Left cardiac atrium (tissue), 4 donors: ENCODE results near the gene CIT. TPM values are rescaled to one million over a fixed set of nuclear protein-coding genes. Genes with fewer than 3 reads are reported as not detected.
"Not testable (repeated sequence)": the region's sequence is repeated elsewhere in the genome, so short reads cannot be mapped to it uniquely, and the experiment has no call there.

Experiments used
- ATAC-seq, 2 donors: fragments of 200-7000 bp; cut with Tn5 transposase; one replicate each; pipeline ENCODE4 v1.9.1; 2020; ENCODE audit warnings: mild to moderate bottlenecking in 2 of 2, moderate library complexity in 2 of 2
- DNase-seq: peaks from one replicate; pipeline ENCODE4 v3.0.0-alpha.2; 2020
- intact Hi-C, 2 donors: fragments of 100-400 bp; cut with DNase I; formaldehyde crosslinking; loops; one replicate each; pipeline versions ENCODE4 v1.14.1 to v1.15.1; 2022 to 2023
- long read RNA-seq: library from polyadenylated mRNA; unstranded; transcript quantifications from one replicate; pipeline ENCODE4 v2.0.0, GENCODE V29; 2021
- total RNA-seq, 2 donors: library from RNA; stranded (reverse); fragmentation: NEBNext Ultra II Directional; extraction: Animal tissue kit (Norgen Biotek cat#: 25700); gene quantifications; one replicate each; pipeline ENCODE4 v1.2.1, GENCODE V29; 2021
- donor health status: DM: no; HTN: yes; CAD: no.
- donor health status: DM: no; HTN: yes; CAD: no; lungs with severe emphysema.
- donor health status: DM: yes; HTN: yes; CAD: no.
- donor health status: Dilated cardiomyopathy.

Gene CIT, protein sequence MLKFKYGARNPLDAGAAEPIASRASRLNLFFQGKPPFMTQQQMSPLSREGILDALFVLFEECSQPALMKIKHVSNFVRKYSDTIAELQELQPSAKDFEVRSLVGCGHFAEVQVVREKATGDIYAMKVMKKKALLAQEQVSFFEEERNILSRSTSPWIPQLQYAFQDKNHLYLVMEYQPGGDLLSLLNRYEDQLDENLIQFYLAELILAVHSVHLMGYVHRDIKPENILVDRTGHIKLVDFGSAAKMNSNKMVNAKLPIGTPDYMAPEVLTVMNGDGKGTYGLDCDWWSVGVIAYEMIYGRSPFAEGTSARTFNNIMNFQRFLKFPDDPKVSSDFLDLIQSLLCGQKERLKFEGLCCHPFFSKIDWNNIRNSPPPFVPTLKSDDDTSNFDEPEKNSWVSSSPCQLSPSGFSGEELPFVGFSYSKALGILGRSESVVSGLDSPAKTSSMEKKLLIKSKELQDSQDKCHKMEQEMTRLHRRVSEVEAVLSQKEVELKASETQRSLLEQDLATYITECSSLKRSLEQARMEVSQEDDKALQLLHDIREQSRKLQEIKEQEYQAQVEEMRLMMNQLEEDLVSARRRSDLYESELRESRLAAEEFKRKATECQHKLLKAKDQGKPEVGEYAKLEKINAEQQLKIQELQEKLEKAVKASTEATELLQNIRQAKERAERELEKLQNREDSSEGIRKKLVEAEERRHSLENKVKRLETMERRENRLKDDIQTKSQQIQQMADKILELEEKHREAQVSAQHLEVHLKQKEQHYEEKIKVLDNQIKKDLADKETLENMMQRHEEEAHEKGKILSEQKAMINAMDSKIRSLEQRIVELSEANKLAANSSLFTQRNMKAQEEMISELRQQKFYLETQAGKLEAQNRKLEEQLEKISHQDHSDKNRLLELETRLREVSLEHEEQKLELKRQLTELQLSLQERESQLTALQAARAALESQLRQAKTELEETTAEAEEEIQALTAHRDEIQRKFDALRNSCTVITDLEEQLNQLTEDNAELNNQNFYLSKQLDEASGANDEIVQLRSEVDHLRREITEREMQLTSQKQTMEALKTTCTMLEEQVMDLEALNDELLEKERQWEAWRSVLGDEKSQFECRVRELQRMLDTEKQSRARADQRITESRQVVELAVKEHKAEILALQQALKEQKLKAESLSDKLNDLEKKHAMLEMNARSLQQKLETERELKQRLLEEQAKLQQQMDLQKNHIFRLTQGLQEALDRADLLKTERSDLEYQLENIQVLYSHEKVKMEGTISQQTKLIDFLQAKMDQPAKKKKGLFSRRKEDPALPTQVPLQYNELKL (N-terminal part only)
- total RNA-seq, result 1 to 10 TPM; 1.7 to 3.1 TPM
- long read RNA-seq, partial matches to known transcripts, result 0 of 1 reads
- long read RNA-seq, other reads (novel, unspliced or antisense), result 1 of 1 reads

DNA sequence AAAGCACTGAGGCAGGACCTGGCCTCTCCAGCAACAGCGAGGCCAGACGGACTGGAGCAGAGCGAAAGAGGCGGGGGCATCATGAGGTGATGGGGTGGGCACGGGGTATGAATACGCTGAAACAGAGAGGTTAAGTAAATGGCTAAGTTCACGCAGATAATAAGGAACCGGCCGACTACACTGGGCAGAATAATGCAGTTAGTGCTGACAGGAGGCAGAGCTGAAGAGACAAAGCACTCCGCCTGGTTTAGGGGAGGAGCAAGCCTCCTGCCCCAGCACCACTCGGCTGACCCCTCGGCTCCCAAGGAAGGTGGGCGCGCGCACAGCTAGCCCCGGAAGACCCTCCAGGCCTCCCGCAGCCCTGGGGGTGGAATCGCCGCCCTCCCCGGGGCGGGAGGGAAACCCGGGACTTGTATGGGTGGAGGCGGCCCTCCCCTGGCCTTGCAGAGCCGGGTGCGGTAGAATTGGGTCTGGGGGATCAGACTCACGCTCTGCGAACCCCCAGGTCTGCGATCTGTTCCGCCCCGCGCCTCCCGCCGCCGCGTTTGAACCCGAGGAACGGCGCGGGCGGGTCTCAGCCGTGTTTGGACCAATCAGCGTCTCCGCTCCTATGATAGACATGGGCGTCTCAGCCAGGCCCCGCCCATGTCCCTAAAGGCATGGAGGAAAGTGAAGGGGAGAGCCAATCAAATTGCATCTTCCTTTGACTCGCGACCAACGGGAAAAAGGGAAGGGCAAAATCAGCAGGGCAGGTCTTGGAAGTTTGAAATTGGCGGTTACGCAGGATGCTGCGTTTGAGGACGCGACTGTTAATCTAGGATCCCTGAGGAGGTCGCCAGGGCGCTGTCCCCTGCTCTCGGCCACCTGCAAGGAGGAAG lies at the start of gene CIT:
TSS of gene CIT (minus strand) at position 560 of the 878 bp plus-strand sequence. CDS start 1,152 bp downstream, outside the sequence.
- intact Hi-C loops, result no loop called here
- peak; percentile 89 for DNase-seq
- peak; percentile 100 for ATAC-seq

DNA sequence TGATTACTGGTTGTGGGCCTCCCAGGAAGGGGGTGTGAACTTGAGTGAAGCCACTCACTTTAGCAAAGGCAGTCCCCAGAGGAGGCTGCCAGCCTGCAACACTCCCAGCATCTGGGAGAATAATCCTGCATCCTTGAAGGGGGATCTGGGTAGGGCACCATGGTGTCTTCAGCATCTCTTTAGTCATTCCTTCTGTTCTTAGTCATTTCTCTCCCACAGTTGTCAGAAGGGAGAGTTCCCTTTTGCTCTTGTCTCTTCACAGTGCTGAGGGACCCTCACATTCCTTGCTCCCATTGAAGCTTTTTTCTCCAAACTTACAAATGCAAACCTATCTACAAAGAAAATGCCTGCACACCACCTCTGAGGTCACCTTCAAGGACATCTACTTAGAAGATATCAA lies 48.1 kb upstream of the CIT start:
- DNase-seq, result no peak
- ATAC-seq, result no peak
- intact Hi-C loops, result no loop called here

DNA sequence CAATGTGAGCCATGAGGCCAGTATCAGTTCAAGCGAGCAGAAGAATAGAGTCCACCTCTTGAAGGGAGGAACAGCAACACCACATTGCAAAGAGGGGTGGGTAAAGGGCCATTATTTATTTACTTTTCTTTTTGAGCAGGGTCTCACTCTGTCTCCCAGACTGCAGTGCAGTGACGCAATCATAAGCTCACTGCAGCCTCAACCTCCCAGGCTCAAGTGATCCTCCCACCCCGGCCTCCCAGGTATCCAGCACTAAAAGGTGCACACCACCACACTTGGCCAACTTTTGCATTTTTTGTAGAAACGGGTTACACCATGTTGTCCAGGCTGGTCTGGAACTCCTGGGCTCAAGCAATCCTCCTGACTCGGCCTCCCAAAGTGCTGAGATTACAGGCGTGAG lies 42.9 kb upstream of the CIT start:
- intact Hi-C loops, result no loop called here
- no peak for ATAC-seq
- no peak for DNase-seq

DNA sequence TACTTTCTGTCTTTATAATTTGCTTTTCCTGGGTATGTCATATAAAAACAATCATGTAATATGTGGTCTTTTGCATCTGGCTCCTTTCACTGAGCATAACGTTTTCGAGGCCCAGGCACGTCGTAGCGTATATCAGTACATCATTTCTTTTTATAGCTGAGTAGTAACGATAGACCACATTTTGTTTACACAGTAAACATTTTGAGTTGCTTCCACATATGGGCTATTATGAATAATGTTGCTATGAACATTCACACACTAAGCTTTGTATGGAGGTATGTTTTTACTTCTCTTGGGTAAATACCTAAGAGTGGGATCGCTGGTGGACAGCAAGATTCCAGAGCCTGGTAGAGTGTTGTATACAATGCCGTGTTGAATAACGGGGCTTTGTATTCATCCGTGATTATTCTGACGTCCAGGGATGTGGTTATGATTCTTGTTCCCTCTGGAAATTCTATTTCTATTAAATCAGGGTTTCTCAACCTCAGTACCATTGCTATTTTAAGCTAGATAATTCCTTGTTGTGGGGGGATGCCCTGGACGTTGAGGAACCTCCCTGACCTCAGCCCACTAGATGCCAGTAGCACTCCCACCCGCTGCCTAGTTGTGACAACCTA lies 38.9 kb upstream of the CIT start:
- intact Hi-C loops, result no loop called here
- DNase-seq, result no peak
- ATAC-seq, result no peak

DNA sequence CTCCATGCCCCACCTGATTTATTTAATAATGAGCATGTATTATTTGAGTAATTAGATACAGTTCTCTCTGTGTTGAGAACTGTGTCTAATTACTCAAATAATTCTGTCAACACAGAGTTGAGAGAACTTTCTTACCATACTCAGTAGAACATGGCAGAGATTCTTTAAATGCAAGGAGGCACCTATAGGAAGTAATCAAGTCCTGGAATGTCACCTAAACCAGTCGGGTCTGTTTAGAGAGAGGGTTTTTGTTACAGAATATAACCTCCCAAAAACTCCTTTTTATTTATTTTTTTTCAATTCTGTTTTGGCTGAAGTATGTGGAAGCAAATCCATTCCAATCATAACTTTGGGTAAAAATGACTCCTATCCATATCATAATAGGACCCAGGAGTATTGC lies 37.5 kb upstream of the CIT start:
- ATAC-seq (no peak), DNase-seq (no peak)
- intact Hi-C loops, result no loop called here

DNA sequence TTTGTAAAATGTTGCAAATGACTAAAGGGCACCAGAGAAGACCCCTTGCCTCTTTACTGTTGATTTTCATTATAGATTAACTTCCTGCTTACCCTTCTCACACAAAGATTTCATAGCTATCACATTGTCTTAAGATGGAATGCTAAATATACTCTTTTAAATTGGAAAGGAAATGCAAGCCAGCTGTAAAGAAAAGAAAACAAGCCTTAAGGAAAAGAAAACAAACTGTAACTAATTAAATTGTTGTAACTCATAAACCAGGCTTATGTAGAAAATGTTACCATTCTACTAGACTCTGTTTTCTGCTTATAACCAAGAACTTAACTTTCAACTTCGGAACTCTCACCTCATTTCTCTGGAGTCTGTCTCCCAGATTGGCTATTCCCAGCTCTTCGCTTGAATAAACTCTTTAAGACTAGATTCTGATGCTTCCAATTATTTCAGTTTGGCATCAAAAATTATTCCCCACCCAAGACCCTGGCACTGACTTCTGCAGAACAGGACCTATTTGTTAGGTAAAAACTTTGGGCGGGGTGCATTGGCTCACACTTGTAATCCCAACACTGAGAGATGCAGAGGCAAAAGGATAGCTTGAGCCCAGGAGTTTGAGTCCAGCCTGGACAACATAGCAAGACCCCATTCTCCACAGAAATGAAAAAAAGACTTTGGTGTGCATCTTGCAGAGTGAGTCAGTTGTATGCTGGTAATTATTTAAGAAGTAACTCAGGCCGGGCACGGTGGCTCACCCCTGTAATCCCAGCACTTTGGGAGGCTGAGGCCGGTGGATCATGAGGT lies 36.6 kb upstream of the CIT start:
- ATAC-seq, result no peak
- intact Hi-C loops, result no loop called here
- no peak for DNase-seq

DNA sequence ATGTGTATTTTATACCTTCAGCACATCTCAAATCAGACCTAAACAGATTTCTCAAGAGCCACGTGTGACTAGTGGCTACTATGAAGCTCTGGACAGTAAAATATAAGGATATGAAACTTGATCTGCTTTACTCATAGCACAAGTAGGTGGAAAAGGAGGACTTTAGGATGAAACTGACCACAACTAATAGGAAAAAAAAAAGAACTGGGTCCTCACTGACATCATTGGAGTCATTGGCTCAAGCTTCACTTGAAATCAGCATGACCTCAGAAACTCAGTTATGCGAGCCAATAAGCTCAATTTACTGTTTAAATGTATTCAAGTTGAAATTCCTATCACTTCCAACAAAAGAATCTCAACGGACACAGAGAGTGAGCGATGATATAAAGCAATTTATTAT lies 34.1 kb upstream of the CIT start:
- no peak for ATAC-seq
- no peak for DNase-seq

DNA sequence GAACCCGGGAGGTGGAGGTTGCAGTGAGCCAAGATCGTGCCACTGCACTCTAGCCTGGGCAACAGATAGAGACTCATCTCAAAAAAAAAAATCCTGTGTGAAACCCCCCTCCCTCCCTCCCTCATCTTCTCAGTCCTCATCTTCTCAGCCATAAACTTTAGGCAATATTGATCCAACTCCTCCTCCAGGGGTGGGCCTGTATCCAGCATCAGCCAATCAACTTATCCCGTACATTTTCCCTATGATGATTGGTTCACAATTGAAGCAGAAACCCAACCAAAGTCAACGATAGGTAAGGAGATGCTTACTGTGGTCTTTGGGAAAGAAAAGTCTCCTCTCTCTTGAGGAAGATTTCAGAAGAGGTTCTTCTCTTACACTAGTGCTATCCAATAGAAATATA lies 33.5 kb upstream of the CIT start:
- DNase-seq (no peak), ATAC-seq (no peak)
- intact Hi-C loops, result no loop called here

More for the DNA sequence above, 34.1 kb upstream of the CIT start:
- intact Hi-C loops, result no loop called here

DNA sequence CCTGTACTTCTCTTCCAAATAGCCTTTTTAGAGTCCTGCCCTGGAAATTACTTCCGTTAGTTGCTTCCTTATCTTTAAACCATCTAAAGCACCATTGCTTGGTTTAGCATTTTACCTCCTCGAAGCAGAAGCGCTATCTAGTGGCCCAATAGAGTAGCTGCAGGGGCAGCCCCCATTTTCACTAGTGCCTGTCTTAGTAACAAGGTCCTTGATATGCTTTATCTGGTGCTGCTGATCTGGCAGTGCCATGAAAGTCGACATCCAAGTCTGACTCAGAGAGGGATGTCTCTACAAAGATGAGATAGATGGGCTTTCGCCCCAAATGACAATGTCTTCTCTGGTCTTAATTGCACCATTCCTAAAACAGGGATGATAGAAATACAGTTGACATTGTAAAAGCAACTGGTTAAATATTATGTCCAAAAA lies 25.0 kb upstream of the CIT start:
- ATAC-seq, result peak in 1 of 2 donors; percentile 59
- intact Hi-C loops, result no loop called here

DNA sequence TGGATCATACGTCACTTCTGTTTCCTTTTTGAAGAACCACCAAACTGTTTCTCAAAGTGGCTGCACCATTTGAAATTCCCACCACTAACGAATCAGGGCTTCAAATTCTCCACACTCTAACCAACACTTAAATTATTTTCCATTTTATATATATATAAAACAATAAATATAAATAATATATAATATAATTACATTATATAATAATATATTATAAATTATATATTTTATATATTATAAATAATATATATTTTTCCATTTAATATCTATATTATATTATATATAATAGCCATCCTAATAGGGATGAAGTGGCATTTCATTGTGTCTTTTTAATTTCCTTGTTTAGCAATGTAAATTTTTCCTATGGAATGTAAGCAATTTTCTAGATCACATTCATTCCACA lies 24.6 kb upstream of the CIT start:
- ATAC-seq (no peak), DNase-seq (no peak)
- intact Hi-C loops, result no loop called here

More for the DNA sequence above, 25.0 kb upstream of the CIT start:
- DNase-seq, result peak; percentile 31

DNA sequence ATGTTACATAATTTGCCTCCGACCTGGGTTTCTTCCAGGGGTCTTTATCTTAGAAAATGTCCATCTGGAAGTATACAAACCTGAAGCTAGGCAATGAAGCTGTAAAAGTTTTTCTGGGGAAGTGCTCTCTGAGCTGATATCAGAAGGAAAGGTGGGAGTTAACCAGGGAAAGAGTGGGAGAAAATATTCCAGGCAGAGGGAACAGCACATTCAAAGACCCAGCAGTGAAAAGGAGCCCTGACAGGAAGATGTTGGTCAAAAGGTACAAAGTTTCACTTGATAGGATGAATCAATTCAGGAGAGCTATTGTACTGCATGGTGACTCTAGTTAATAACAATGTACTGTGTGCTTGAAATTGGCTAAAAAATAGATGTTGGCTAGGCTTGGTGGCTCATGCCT lies 17.8 kb upstream of the CIT start:
- intact Hi-C loops, result no loop called here
- DNase-seq, result no peak
- no peak for ATAC-seq

DNA sequence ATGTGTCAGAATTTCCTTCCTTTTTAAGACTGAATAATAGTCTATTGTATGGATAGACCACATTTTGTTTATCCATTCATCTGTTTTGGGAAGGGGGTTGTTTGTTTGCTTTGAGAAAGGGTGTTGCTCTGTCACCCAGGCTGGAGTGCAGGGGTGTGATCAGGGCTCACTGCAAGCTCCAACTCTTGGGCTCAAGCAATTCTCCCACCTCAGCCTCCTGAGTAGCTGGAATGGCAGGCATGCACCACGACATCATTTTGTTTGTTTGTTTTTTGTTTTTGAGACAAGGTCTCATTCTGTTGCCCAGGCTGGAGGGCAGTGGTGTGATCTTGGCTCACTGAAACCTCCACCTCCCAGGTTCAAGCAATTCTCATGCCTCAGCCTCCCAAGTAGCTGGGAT lies 15.5 kb upstream of the CIT start:
- ATAC-seq, DNase-seq, intact Hi-C loops: not testable (repeated sequence)

DNA sequence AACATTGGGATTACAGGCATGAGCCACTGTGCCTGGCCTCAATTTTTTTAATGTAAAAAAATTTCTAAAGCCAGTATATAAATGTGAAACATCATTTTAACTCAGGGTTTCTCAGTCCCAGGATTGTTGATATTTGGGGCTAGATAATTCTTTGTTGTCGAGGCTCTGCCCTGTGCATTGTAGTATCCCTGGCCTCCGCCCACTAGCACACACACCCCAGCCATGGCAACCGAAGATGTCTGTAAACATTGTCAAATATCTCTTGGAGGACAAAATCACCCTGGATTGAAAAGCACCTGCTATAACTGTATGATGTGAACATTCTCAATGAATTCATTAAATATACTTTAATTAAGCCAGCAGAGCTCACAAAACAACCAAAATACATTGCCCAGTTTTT lies 8.4 kb upstream of the CIT start:
- intact Hi-C loops, result no loop called here
- DNase-seq (no peak), ATAC-seq (no peak)

DNA sequence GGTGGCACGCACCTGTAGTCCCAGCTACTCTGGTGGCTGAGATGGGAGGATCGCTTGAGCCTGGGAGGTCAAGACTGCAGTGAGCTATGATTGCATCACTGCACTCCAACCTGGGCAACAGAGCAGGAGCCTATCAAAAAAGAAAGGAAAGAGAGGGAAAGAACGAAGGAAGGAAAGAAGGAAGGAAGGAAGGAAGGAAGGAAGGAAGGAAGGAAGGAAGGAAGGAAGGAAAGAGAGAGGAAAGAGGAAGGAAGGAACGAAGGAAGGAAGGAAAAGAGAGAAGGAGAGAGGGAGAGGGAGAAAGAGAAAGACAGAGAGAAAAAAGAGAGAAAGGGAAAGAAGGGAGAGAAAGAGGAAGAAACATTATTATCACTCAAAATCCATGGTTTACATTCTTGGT lies 6.7 kb upstream of the CIT start:
- ATAC-seq, DNase-seq, intact Hi-C loops: not testable (repeated sequence)

DNA sequence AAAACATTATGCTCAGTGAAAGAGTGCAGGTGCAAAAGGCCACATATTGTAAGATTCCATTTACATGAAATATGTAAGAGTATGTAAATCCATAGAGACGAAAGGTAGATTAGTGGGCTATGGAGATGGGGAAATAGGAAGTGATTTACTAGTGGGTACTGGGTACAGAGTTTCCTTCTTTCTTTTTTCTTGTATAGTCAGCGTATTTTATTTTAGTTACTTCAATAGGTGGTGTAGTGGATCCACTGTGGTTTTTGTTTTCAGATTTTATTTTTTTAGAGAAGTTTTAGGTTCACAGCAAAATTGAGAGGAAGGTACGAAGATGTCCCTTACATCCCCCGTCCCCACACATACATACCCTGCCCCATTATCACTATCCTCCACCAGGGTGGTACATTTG lies 6.1 kb upstream of the CIT start:
- intact Hi-C loops, result no loop called here
- DNase-seq, result no peak

DNA sequence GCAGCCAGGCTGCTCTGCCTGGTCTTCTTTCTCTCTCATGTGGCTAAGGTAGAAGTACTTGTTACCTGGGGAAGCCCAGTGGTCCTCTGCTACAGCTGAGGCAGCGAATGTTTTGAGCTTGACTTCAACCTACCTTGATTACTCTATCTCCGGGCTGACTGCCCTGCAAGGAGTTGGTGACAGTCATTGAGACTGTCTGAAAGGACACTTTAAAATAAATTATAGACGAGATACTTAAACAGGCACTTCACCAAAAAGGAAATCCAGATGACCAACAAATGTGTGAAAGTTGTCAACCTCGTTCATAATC lies 474 bp upstream of the CIT start:
- no peak for ATAC-seq
- intact Hi-C loops, result no loop called here

More for the DNA sequence above, 6.1 kb upstream of the CIT start:
- no peak for ATAC-seq

DNA sequence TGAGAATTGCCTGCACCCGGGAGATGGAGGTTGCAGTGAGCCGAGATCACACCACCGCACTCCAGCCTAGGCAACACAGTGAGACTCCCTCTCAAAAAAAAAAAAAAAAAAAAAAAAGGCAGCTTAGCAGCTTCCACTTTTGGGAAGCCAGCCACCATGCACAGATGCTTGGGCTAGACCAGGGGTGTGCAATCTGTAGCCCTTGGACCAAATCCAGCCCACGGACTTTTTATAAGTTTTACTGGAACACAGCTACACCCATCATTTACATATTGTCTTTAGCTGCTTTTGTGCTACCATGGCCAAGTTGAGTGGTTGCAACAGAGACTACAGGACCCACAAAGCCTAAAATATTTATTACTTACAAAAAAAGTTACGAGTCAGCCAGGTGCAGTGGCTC lies 6.7 kb downstream of the CIT start:
- DNase-seq, result no peak
- no peak for ATAC-seq
- intact Hi-C loops, result no loop called here

More for the DNA sequence above, 474 bp upstream of the CIT start:
- no peak for DNase-seq
